SH-SY5Y (cell line): ENCODE measurements around the gene SMIM45.

Source experiments
- GATA2 ChIP-seq: IDR thresholded peaks from 2 replicates; pipeline ENCODE4 v1.6.1; 2011; ENCODE audit warnings: mild to moderate bottlenecking, low read depth, low read length
- GATA3 ChIP-seq: IDR thresholded peaks from 2 replicates; pipeline ENCODE4 v1.6.1; 2011; ENCODE audit warnings: low read depth, mild to moderate bottlenecking, low read length, moderate library complexity

DNA sequence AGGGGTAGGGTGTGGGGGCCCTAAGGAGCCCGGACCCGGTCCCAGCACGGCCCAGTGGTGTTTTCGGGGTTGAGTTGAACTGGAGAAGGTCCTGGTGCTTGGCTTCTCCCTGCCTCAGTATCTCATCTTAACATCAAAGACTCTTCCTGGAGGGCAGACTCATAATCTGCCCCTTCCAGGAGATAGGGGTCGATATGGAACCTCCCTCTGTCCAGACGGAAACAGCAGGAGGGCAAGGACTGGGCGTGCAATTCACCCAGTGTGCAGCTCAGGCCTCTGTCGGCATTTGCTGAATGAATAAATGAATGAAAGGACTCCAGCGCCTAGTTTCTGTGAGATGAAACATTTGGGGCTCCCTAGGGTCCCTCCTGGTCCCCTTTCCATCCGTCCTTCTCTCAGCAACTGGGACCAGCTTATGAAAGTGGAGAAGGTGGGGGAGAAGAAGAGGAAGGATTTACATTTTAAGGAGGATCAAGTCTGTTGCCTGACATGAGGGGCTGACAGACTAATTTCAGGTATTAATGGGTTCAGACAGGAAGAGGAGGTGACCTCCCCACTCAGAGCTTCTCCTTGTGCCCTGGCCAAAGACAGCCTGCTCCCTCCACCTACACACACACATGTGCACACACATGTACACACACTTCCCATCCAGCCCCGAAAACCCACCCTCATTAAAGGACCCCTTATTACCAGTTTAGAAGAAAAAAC is 36.0 kb upstream of the SMIM45 start:
- TF ChIP-seq GATA3 (no peak), GATA2 (no peak)
